Astrocyte of the hippocampus (primary cell): ENCODE measurements around the gene HERC6.
"Not testable (repeated sequence)": the region's sequence is repeated elsewhere in the genome, so short reads cannot be mapped to it uniquely, and the experiment has no call there.

Experiments used
- DNase-seq: peaks from one replicate; pipeline ENCODE4 v3.0.0; 2011; ENCODE audit warnings: low read depth, low spot score

HERC6 gene

DNA sequence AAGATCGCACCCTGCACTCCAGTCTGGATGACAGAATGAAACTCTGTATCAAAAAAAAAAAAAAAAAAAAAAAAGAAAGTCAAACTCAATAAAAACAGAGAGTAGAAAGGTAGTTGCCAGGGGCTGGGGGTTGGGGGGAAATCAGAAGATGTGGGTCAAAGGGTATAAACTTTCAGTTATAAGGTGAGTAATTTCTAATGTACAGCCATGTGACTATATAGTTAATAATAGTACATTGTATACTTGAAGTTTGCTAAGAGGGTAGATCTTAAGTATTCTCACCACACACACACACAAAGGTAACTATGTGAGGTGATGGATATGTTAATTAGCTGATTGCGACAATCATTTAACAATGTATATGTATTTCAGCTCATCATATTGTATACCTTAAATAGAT, 11.5 kb downstream of the HERC6 start:
- DNase-seq: no peak

DNA sequence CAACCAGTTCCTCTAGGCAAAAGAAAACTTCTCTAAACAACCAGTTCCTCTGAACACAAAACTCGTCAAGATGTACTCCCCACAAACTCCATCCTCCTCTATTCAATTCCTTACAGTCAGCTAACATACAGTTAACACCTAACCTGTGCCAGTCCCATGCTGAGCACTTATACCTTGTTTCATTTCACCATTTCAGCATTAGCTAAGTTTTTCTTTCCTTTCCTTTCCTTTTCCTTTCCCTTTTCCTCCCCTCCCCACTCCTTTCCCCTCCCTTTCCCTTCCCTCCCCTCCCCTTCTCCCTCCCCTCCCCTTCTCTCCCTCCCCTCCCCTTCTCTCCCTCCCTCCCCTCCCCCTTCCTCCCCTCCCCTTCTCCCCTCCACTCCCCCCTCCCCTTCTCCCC, 13.1 kb downstream of the HERC6 start:
- DNase-seq: no peak

DNA sequence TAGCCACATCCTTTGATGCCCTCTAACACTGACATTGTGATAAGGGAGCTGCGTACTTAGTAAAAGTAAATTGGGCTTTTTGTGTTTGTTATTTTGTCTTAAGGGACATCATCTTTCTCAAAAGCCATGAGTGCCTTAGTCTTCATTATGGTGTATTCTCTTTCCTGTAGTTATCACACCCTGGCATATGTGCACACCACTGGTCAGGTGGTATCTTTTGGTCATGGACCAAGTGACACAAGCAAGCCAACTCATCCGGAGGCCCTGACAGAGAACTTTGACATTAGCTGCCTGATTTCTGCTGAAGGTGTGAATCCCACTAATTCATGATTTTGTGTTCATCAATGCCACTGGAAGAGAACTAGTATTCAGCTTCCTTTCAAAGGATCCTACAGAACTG, 18.0 kb downstream of the HERC6 start:
- no peak for DNase-seq

DNA sequence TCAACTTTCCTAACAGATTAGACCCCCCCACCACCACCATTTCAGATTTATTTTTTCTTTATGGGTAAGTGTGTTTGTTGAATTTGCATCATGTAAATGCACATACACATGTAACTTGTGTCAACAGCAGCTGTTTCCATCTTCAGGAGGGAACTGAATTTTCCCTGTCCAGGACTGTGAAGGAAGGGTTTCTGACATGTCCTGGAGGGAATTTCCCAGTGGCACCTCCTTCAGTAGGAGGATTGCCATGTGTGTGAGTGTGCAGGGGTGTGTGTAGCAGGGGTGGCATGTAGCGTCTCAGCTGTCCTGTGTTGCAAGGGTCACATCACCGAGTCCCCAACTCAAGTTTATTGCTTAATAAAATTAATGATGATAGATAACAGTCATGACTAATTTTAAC, 19.7 kb downstream of the HERC6 start:
- no peak for DNase-seq

DNA sequence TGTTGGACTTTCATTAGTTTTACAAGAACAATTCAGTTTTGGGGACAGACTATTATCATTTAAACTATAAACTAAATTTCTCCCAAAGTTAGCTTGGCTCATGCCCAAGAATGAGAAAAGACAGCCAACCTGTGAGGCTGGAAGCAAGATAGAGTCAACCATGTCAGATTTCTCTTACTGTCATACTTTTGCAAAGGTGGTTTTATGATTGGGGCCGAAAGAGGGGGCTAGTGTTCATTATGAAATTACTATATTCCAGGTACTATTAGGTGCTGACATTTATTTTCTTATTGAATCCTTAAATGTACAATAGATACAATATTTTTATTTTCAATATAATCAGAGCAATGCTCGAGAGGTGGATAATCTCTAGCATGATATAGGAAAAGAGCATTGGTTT, 30.6 kb downstream of the HERC6 start:
- DNase-seq: no peak

DNA sequence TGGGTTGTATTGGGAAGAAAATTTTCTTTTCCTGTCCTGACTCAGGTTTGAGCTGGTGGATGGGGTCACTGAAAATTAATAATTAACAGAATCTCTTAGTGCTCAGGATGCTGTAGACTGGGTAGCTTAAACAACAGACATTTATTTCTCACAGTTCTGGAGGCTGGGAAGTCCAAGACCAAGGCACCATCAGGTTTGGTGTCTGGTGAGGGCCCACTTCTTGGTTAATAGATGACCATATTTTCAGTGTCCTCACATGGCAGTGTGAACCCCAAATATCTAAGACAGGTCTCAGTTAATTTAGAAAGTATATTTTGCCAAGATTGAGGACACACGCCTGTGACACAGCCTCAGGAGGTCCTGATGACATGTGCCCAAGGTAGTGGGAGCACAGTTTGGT, 31.1 kb downstream of the HERC6 start:
- DNase-seq: no peak

DNA sequence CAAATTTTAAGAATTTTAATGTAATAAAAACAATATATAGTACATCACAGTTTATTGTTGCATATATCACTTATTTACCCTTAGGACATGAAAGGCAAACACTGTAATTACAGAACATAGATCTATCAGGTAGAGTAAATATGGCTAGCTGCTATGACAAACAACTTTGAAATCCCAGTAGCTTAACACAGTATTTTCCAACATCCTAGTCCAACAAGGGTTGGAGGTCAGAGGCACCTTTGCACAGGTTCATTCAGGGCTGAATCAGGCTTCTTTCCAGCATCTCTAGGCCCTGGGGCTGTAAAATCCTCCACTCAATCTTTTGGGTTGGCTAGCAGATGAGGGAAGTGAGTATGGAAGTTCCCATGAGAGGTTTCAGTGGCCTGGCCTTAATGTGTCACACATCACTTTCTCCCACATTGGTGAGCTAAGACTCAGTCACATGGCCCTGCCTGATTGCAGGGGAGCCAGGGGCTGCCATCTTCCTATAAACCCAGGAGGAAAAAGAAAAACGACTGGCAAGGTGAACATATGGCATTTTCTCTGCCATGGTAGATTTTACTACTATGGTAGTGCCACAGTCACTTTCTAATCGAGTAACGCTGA, 32.9 kb downstream of the HERC6 start:
- DNase-seq: no peak

DNA sequence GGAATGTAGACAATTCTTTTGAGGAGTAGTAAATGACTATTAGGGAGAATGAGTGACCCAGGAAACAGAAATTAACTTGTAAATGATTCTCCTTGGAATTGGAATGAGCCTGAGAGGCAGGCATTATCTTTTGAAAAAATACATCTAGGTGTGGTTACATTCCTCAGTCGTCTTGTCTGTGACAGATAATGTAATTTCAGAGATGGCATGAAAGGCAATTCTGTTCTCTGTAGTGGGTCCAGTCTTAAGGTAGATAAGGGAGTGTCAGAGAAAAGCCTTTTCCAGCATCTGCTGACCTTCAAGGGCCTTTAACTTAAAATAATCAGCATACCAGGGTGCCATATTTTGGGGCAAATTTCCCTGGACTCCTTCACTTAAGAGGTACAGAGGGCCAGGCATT, 35.1 kb downstream of the HERC6 start:
- DNase-seq: no peak

DNA sequence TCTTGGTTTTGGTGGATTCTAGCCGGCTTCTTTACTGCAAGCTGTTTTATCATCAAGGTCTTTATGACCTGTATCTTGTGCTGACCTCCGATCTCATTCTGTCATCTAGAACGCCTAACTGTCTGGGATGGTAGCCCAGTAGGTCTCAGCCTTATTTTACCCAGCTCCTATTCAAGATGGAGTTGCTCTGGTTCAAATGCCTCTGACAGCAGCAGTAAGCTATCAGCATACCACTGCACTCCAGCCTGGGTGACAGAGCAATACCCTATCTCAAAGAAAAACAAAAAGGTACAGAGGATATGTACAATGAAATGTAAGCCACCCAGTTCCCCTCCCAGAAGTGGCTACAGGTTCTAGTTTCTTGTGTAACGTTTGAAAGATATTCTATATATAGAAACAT, 36.1 kb downstream of the HERC6 start:
- DNase-seq: no peak

DNA sequence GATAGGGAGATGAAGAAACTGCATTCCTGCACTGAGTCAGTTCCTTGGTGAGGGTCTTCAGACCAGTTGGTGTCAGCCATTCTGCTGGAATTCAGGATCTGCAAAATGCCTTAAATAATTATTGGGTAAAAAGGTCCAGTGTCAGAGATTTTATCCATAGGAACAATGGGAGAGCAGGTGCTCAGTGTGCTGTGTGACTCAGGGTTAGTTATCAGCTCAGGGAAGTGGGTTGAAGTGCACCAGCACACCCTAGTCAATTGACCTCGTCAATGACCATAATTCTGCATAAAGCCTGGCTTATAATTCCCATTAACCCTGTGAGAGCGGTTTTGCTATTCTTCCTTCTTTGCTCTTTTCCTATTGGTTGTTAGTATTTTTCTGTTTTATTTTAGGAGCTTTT, 37.3 kb downstream of the HERC6 start:
- DNase-seq: no peak

DNA sequence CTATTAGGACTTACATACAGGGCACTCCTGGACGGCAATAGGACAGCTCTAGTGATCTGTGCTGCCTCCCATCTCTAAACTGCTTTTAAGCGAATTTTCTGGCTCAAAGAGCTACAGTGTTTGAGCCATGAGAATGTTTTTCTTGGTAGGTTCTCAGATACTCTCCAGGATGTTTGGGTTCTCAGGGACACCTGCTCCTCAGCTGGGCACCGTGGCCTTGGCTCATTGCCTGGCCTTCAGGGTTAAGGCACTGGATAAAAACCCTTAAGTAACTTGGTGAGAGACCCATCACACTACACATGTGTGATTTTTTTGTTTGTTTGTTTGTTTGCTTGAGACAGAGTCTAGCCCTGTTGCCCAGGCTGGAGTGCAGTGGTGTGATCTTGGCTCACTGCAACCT, 39.8 kb downstream of the HERC6 start:
- no peak for DNase-seq

DNA sequence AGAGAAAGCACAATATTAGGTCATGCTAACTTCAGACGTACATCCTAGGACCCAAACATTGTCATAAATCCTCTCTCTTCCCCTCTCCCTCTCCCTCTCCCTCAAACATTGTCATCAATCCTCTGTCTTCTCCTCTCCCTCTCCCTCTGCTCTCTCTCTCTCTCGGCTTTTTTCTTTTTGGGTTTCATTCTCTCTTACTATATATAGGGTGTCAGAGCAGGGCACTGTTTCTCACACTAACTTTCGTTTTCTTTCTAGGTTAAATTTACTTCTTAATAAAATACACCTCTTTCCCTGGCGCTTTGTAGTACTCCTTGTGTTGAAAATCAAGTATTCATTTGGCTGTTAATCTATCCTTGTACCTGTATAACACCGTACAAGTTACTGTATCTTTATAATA, 41.2 kb downstream of the HERC6 start:
- no peak for DNase-seq

DNA sequence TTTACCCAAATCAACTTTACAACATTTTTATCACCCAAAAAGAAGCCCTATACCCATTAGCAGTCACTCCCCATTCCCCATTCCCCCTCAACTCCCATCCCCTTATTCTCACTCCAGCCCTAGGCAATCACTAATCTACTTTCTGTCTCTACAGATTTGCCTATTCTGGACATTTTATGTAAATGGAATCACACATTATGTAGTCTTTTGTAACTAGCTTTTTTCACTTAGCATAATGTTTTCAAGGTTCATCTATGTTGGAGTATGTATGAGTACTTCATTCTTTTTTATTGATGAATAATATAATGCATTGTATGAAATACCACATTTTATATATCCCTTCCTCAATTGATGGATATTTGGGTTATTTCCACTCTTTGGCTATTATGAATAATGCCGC, 42.2 kb downstream of the HERC6 start:
- DNase-seq: no peak

DNA sequence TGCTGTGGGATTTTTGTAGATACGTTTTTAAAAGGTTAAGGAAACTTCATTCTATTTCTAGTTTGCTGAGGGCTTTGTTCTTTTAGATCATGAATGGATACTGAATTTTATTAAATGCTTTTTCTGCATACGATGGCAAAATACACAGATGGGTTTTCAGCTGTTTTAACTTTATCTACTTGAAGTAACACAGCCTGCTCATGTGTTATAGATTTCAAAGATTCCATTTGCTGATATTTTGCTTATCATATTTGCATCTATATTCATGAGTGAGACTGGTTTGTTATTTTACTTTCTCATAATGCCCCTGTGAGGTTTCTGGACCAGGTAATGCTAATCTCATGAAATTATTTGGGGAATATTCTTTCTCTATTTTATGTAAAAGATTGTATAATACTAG, 43.8 kb downstream of the HERC6 start:
- DNase-seq: no peak

DNA sequence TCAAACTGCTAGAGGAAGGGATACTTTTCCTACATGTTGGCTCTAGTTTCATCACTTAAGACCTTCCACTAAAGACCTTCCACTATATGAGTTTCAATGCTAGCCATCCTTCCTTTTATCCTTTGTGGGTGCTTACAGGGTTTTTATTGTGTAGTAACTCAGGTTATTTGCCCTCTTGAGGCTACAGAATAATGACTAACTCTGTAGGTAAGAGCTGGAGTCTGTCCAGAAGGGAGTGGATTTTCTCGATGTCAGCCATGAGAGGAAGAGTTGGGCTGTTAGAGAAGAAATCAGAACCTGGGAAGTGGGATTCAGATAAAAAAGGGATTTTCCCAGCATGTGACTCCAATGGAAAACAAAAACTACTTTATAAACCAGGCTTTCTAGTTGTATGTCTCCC, 50.7 kb downstream of the HERC6 start:
- DNase-seq: no peak

DNA sequence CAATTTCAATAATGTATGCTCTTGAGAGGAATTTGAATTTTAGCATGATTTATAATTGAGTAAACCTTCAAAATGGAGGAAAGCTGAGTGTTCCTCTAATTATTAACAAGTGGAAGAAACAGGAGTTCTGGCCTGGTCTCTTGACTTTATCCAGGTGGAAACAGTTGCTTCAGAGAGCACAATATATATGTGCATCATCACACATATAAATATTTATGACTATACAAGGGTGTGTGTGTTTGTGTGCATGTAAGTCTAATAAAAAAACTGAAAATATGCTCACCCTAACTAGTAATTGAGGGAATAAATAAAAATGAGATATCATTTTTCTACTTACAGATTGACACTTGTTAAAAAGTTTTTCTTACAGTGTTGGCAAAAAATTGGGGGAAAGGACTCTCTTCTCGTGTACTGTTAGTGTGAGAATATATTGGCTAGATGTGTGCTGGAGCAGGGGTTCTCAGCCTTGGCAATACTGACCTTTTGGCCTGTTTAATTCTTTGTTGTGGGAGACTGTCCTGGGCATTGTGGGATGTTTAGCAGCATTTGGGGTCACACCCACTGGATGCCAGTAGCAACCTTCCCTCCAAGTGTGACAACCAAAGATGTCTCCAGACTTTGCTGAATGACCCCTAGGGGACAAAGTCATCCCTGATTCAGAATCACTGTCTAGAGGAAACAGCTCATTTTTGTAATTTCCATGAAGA, 57.5 kb downstream of the HERC6 start:
- DNase-seq: no peak

DNA sequence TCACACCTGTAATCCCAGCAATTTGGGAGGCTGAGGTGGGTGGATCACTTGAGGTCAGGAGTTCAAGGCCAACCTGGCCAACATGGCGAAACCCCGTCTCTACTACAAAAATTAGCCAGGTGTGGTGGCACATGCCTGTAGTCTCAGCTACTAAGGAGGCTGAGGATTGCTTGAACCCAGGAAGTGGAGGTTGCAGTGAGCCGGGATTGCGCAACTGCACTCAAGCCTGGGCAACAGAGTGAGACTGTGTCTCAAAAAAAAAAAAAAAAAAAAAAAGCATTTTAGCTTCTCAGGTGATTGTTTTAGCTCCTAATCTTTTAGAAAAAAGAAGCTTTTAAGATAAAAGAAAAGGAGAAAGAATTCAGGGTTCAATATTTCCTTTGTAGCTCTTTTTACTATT, 59.2 kb downstream of the HERC6 start:
- DNase-seq: not testable (repeated sequence)

DNA sequence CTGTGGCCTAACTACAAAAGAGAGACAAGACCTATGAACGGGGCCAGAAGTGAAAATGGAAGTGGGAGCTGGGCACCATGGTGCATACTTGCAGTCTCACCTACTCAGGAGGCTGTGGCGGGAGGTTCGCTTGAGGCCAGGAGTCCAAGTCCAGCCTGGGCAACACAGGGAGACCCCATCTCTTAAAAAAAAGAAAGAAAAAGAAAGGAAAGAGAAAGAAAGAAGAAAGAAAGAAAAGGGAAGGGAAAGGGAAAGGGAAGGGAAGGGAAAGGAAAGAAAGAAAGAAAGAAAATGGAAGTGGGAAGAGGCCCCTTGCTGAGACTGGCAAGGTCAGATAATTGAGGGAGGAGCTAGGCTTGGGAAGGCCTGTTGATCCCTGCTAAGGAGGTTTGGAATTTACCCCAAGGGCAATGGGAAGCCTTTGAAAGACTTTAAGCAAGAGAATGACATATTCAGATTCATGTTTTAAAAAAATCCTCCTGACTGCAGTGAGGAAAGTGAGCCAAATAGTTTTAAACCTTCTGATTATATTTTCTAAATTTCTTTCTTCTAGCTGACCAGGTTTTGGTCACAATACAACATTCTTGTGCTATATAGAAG, 60.6 kb downstream of the HERC6 start:
- DNase-seq: no peak

DNA sequence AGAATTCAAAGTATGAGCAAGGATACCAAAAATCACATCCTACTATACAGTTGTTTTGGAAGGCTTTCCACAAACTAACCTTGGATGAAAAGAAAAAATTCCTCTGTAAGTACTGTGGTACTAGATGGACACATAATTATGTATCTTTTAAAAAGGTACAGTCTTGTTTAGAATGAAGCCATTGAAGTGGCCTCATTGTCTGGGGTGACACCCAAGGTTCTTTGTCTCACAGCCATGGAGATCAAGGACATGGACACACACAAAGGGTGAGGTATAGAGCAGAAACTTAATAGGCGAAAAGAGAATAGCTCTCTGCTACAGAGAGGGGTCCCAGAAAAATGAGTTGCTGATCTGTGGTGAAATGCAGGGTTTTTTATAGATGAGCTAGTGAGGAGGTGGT, 61.5 kb downstream of the HERC6 start:
- no peak for DNase-seq

DNA sequence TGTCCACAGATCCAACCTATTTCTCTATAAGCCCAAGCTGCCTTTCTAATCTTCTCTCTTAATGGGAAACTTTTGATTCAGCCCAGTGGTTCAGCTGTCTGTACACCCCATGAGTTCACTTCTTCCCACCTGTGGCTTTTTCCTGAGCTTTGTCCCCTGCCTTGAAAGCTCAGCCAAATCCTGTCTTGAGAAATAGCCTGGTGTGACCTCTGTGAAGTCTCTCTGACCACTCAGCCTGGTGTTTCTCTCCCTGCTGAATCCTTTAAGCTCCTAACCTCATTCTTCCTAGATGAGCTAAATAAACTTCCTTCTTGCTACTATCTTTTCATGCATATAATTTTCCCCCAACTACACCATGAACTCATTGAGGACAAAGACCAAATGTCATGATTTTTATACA, 63.0 kb downstream of the HERC6 start:
- no peak for DNase-seq

DNA sequence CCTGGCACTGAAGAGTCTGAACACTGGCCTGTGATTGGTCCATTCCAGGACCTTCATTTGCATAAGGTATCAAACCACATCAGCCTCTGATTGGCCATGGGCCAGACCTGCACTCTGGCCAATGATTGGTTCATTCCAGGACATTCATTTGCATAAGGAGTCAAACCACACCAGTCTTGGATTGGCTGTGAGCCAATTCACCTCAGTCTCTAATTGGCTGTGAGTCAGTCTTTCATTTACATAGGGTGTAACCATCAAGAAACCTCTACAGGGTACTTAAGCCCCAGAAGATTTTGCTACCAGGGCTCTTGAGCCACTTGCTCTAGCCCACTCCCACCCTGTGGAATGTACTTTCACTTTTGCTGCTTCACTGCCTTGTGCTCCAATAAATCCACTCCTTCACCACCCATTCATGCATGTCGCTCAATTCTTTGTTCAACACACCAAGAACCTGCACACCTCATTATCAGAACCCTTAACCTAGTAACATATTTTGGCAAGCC, 64.1 kb downstream of the HERC6 start:
- DNase-seq: peak; percentile 20

DNA sequence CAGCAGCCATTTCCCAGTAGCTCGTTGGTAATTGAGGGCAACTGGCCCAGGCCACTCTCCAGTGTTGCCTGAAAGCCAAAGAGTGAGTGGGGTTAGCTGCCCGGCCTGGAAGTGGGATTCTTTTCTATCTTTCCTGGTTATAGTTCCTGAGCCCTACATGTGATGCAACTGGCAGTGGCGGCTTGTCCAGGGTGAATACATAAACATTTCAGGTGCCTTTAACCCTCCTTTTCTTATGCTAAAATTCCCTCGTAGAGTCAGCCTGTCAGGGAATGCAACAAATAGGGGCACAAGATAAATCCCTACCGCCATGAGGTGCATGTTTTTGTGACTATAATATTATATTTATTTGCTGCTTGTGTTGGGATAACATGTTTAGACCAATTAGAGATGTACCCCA, 64.8 kb downstream of the HERC6 start:
- no peak for DNase-seq

DNA sequence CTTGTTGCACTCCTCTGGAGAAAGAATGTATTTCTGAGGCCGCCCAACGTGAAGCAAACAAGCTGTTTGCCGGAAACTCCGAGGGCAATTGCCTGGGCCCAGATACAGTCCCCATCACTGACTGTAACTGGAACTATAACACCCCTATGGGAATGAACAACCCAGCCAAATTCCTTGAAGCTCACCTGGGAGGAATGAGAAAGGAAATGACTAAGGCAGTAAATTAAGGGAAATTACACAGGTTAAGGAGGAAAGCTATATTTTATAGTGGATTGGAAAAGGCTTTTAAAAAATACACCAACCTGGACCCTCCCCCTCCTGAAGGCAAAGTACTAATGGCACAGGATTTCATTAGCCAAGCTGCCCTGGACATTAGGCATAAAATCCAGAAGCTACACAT, 66.6 kb downstream of the HERC6 start:
- no peak for DNase-seq
